ENCODE results near the gene KRTAP4-2. TPM values are rescaled to one million over a fixed set of nuclear protein-coding genes. Genes with fewer than 3 reads are reported as not detected.
"Not testable (repeated sequence)": the region's sequence is repeated elsewhere in the genome, so short reads cannot be mapped to it uniquely, and the experiment has no call there.

KRTAP4-2 gene
- not detected for total RNA-seq

DNA sequence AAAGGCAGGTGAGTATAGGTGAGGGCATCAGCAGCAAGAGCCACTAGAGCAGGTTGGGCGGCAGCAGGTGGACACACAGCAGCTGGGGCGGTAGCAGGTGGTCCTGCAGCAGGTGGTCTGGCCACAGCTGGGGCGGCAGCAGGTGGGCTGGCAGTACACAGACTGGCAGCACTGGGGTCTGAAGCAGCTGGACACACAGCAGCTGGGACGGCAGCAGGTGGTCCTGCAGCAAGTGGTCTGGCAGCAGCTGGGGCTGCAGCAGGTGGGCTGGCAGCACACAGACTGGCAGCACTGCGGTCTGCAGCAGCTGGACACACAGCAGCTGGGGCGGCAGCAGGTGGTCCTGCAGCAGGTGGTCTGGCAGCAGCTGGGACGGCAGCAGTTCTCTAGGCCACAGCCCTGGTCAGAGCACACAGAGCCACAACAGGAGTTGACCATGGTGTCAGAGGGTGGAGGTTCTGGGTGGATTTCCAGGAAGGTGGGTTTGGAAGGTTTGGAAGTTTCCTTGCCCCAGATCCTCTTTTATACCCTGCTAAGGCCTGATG lies at the start of gene KRTAP4-2:
Gene KRTAP4-2 (minus strand): TSS at position 495 of the 545 bp plus-strand sequence. CDS start 57 bp downstream, at position 438.
- TF ChIP-seq, protein P1, sequence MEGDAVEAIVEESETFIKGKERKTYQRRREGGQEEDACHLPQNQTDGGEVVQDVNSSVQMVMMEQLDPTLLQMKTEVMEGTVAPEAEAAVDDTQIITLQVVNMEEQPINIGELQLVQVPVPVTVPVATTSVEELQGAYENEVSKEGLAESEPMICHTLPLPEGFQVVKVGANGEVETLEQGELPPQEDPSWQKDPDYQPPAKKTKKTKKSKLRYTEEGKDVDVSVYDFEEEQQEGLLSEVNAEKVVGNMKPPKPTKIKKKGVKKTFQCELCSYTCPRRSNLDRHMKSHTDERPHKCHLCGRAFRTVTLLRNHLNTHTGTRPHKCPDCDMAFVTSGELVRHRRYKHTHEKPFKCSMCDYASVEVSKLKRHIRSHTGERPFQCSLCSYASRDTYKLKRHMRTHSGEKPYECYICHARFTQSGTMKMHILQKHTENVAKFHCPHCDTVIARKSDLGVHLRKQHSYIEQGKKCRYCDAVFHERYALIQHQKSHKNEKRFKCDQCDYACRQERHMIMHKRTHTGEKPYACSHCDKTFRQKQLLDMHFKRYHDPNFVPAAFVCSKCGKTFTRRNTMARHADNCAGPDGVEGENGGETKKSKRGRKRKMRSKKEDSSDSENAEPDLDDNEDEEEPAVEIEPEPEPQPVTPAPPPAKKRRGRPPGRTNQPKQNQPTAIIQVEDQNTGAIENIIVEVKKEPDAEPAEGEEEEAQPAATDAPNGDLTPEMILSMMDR (IDR thresholded peaks at IDR 0.05), result no peak
- TF ChIP-seq POLR2A (IDR thresholded peaks at IDR 0.05), result no peak
- intact Hi-C loops (cut with DNase I; ENCODE audit: low total_unique reads), result no loop called here
- no peak for DNase-seq (ENCODE audit: low spot score in 2 of 2)

DNA sequence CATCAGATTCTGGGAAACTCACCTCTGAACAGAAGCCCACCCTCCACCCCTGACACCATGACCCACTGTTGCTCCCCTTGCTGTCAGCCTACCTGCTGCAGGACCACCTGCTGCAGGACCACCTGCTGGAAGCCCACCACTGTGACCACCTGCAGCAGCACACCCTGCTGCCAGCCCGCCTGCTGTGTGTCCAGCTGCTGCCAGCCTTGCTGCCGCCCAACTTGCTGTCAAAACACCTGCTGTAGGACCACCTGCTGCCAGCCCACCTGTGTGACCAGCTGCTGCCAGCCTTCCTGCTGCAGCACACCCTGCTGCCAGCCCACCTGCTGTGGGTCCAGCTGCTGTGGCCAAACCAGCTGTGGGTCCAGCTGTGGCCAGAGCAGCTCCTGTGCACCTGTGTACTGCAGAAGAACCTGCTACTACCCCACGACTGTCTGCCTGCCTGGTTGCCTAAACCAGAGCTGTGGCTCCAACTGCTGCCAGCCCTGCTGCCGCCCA lies 48.6 kb upstream of the KRTAP4-2 start, which contains the start of gene KRTAP9-2:
Gene KRTAP9-2 (plus strand): TSS at position 51 of the 498 bp plus-strand sequence. CDS start 7 bp downstream, at position 58.
- H3K36me3 ChIP-seq; H3K27ac ChIP-seq; H3K4me3 ChIP-seq; H3K27me3 ChIP-seq; H3K9me3 ChIP-seq; intact Hi-C loops (cut with DNase I; ENCODE audit: low total_unique reads); H3K4me1 ChIP-seq; DNase-seq (ENCODE audit: low spot score in 2 of 2): not testable (repeated sequence)

More for the DNA sequence above, at the start of gene KRTAP4-2:
- no peaks in the 10 kb centered on the region for H3K4me1 ChIP-seq
- H3K27ac ChIP-seq, result no peak within 1 kb of the TSS
- no peak within 1 kb of the TSS for H3K4me3 ChIP-seq
- H3K36me3 ChIP-seq, result no peaks in the 10 kb centered on the region
- H3K27me3 ChIP-seq, result no peaks in the 10 kb centered on the region
- no peaks in the 10 kb centered on the region for H3K9me3 ChIP-seq

DNA sequence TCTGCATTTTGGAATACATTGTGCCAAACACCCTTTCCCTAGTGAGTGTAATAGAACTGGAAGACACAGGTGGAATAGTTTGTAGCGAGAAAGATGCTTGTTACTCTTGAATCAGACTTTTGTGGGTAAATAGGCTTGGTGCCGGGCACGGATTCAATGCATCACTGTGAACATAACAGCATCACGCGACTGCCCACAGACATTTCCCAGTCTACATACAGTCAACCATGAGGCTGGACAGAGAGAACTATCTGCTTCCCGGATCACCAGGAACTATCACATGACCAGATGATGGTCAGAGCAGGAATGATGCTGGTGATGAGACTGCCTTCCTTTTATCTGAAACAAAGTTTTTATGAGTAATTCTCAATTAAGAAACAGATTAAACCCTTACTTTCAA lies 48.0 kb upstream of the KRTAP4-2 start:
- Histone ChIP-seq H3K36me3 (no peaks in the 10 kb centered on the region), H3K9me3 (no peaks in the 10 kb centered on the region), H3K27me3 (no peaks in the 10 kb centered on the region), H3K4me1 (no peaks in the 10 kb centered on the region), H3K27ac (no peak overlapping the region), H3K4me3 (no peak overlapping the region)
- intact Hi-C loops (cut with DNase I; ENCODE audit: low total_unique reads), result no loop called here
- DNase-seq (ENCODE audit: low spot score in 2 of 2), result no peak
- TF ChIP-seq POLR2A (IDR thresholded peaks at IDR 0.05) (no peak), POLR2AphosphoS5 (IDR thresholded peaks at IDR 0.05) (no peak)
- TF ChIP-seq, protein P1 (IDR thresholded peaks at IDR 0.05), result no peak

DNA sequence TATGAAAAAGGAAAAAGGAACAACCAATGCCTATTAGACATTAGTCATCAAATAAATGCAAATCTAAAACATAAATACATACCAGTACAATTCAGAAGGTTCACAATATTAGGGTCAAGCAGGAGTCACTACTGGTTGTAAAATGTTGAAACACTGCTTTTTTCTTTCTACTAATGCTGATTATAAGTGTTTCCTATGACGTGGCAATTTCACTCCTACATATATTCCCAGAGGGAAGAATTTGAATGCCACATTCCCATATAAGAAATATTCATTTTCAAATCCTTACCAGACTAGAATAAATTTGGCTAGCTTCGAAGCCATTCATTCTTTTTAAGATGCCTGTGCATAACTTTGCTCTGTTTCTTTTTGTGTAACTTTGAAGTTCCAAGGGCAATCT lies 45.8 kb upstream of the KRTAP4-2 start:
- Histone ChIP-seq H3K27ac (no peak overlapping the region), H3K9me3 (no peaks in the 10 kb centered on the region), H3K36me3 (no peaks in the 10 kb centered on the region), H3K4me1 (no peaks in the 10 kb centered on the region), H3K27me3 (no peaks in the 10 kb centered on the region), H3K4me3 (no peak overlapping the region)
- TF ChIP-seq, protein P1 (IDR thresholded peaks at IDR 0.05), result no peak
- TF ChIP-seq POLR2A (IDR thresholded peaks at IDR 0.05) (no peak), POLR2AphosphoS5 (IDR thresholded peaks at IDR 0.05) (no peak)
- intact Hi-C loops (cut with DNase I; ENCODE audit: low total_unique reads), result no loop called here
- DNase-seq (ENCODE audit: low spot score in 2 of 2), result no peak

DNA sequence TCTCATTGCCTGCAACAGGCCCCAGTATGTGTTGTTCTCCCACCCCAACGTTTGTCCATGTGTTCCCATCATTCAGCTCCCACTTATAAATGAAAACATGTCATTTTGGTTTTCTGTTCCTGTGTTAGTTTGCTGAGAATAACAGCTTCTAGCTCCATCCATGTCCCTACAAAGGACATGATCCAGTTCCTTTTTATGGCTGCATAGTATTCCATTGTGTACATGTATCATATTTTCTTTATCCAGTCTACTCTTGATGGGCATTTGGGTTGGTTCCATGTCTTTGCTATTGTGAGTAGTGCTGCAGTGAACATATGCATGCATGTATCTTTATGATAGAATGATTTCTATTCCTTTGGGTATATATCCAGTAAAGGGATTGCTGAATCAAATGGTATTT lies 37.7 kb upstream of the KRTAP4-2 start:
- intact Hi-C loops (cut with DNase I; ENCODE audit: low total_unique reads), result no loop called here
- no peak for TF ChIP-seq POLR2A (IDR thresholded peaks at IDR 0.05)
- no peaks in the 10 kb centered on the region for H3K27me3 ChIP-seq
- no peaks in the 10 kb centered on the region for H3K36me3 ChIP-seq
- no peaks in the 10 kb centered on the region for H3K9me3 ChIP-seq
- no peak overlapping the region for H3K4me3 ChIP-seq
- no peaks in the 10 kb centered on the region for H3K4me1 ChIP-seq
- H3K27ac ChIP-seq, result no peak overlapping the region
- no peak for DNase-seq (ENCODE audit: low spot score in 2 of 2)

DNA sequence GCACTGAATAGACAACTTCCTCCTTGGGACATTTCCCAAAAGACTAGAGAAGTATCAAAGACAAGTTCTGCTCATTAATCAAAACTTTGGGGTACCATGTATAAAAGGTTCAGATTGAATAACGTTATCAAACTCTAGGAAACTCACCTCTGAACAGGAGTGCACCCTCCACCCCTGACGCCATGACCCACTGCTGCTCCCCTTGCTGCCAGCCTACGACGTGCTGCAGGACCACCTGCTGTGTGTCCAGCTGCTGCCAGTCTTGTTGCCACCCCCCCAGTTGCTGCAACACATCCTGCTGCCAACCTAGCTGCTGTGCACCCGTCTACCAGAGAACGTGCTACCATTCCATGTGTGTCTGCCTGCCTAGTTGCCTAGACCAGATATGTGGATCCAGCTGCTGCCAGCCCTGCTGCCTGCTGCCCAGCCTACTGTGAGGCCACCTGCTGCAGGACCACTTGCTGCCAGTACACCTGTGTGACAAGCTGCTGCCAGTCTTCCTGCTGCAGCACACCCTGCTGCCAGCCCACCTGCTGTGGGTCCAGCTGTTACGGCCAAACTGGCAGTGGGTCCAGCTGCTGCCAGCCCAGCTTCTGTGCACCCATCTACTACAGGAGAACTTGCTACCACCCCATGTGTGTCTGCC lies 34.6 kb upstream of the KRTAP4-2 start:
- H3K36me3 ChIP-seq, result no peaks in the 10 kb centered on the region
- intact Hi-C loops (cut with DNase I; ENCODE audit: low total_unique reads), result no loop called here
- no peak overlapping the region for H3K27ac ChIP-seq
- H3K27me3 ChIP-seq, result no peaks in the 10 kb centered on the region
- TF ChIP-seq, protein P1 (IDR thresholded peaks at IDR 0.05), result no peak
- TF ChIP-seq POLR2A (IDR thresholded peaks at IDR 0.05), result no peak
- no peak for TF ChIP-seq POLR2AphosphoS5 (IDR thresholded peaks at IDR 0.05)
- no peak overlapping the region for H3K4me3 ChIP-seq
- no peaks in the 10 kb centered on the region for H3K9me3 ChIP-seq
- H3K4me1 ChIP-seq, result no peaks in the 10 kb centered on the region
- no peak for DNase-seq (ENCODE audit: low spot score in 2 of 2)

All from breast epithelium (tissue), 4 donors.